ENCODE data around the gene LLGL2. TPM values are rescaled to one million over a fixed set of nuclear protein-coding genes. Genes with fewer than 3 reads are reported as not detected.
"Not testable (repeated sequence)": the region's sequence is repeated elsewhere in the genome, so short reads cannot be mapped to it uniquely, and the experiment has no call there.

The LLGL2 gene, protein sequence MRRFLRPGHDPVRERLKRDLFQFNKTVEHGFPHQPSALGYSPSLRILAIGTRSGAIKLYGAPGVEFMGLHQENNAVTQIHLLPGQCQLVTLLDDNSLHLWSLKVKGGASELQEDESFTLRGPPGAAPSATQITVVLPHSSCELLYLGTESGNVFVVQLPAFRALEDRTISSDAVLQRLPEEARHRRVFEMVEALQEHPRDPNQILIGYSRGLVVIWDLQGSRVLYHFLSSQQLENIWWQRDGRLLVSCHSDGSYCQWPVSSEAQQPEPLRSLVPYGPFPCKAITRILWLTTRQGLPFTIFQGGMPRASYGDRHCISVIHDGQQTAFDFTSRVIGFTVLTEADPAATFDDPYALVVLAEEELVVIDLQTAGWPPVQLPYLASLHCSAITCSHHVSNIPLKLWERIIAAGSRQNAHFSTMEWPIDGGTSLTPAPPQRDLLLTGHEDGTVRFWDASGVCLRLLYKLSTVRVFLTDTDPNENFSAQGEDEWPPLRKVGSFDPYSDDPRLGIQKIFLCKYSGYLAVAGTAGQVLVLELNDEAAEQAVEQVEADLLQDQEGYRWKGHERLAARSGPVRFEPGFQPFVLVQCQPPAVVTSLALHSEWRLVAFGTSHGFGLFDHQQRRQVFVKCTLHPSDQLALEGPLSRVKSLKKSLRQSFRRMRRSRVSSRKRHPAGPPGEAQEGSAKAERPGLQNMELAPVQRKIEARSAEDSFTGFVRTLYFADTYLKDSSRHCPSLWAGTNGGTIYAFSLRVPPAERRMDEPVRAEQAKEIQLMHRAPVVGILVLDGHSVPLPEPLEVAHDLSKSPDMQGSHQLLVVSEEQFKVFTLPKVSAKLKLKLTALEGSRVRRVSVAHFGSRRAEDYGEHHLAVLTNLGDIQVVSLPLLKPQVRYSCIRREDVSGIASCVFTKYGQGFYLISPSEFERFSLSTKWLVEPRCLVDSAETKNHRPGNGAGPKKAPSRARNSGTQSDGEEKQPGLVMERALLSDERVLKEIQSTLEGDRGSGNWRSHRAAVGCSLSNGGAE
- total RNA-seq = 10 to 100 TPM; 12.0 to 12.8 TPM

DNA sequence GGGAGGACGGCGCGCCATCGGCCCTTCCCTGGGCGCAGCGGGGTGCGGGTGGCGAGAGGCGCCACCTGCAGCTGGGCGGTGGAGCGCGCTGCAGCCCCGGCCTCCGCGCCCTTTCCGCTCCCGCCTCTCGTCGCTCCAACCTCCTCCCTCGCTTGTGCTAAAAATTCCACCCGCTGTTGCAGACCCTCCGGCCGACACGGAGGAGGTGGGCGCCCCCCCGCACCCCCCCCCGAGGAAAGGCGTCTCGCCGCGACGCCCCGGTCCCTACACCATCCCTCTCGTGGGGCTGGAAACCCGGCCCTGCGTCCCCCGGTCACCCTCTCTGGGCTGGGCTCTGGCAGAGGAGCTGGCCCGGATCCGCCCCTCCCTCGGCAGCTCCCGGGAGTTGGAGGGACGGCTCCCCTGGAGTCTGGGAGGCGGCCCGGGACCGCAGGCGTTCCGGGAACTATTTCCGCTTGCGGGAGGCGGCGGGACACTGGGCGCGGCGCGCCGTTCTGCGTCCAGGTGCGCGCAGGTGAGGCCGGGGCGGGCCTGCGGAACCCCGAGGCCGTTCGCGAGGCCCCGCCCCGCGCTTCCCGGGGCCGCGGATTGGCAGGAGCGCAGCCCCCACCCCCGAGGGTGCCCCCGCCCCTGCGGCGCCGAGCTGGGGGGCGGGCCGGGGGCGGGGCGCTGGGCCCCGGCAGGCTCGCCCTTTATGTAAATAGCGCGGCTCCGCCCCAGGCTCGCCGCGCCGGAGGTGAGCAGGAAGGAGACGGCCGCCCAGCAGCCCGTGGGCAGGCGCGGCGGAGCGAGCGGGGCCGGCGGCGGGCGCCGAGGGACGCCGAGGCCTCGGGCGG is at the start of gene LLGL2:
Gene LLGL2, plus strand, starts transcription at position 728 of the 836 bp plus-strand sequence. CDS start 17,730 bp downstream, outside the sequence.
- peak; percentile 91 to 94 for ATAC-seq
- Mint-ChIP-seq H3K9me3 (no peaks in the 10 kb centered on the region), H3K27ac (no peak within 1 kb of the TSS), H3K36me3 (no peaks in the 10 kb centered on the region)
- peak; percentile 85 for DNase-seq (ENCODE audit: low spot score in 2 of 2)

DNA sequence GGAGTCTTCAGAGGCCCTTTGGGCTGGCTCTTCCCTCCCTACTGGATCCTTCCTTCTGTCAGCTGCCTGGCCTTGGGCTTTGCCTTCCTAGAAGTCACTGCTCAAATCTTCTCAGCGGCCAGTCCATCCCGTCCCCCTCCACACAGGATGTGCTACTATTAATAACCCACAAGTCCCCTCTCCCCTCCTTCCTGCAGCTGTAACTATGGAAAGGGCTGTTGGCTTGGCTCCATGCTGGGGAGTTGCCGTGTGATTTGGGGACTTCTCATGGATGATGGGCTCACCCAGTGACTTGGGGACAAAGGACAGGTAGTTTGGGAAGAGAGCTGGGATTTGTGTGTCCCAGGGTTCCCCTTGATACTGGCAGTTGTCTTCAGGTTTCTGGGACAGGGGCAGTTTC is 49.6 kb upstream of the LLGL2 start:
- H3K9me3 Mint-ChIP-seq = no peaks in the 10 kb centered on the region
- no peaks in the 10 kb centered on the region for H3K36me3 Mint-ChIP-seq
- DNase-seq (ENCODE audit: low spot score in 2 of 2) = no peak
- ATAC-seq = no peak
- H3K27ac Mint-ChIP-seq = peak overlapping the region in 1 of 2 donors; percentile 53

DNA sequence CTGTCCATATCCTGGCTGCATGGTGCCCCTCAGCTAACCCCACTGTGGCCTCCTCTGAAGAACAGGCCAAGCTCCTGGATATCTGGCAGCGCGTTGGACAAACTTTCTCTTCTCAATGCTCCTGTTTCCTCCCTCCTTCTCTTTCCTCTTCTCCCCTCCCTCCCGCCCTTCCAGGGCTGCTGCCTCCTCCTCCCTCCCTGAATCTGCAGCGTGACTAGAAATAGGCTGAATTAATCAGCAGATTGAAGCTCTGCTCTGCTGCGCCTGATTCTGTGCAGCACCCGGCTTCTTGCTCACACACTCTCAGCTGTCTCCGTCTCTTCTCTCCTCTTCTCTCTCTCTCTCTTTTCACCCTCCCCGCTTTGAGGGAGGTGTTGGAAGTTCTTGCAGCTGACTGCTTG is 49.2 kb upstream of the LLGL2 start:
- ATAC-seq (no peak), DNase-seq (ENCODE audit: low spot score in 2 of 2) (no peak)
- no peaks in the 10 kb centered on the region for H3K9me3 Mint-ChIP-seq
- peak overlapping the region in 1 of 2 donors; percentile 52 for H3K27ac Mint-ChIP-seq
- no peaks in the 10 kb centered on the region for H3K36me3 Mint-ChIP-seq

DNA sequence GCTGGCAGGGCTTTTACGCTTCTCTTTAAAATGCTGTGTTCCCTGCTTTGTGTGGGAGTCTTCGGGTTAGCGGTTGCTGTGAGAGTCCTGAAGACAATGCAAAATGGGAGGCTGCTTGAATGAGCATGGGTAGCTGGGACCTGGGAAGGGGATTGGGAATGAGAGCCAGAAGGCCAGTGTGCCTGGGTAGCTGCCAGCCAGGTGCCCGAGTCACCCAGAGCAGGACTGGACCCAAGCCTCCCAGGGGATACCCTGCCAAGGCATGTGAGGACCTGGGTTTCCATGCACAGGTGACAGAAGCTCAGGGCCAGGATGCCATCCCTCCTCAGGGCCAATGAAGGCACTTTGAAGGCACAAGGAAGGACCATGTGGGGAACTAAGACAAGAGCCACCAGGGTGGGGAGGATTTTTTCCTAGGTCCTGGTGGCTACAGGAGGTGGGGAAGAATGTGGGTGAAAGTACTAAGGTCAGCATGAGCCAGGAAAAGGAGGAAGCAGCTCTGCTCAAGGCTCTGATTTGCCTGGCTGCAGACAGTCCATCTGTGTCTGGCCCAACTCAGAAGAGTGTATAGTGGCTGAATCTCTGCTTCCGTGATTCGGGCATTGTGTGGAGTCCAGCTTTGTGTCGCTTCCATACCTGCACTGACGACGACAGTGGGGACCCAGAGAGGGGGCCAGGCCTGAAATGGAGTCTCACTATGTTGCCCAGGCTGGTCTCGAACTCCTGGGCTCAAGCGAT is 48.6 kb upstream of the LLGL2 start:
- ATAC-seq (no peak), DNase-seq (ENCODE audit: low spot score in 2 of 2) (no peak)
- Mint-ChIP-seq H3K9me3 (no peaks in the 10 kb centered on the region), H3K36me3 (no peaks in the 10 kb centered on the region), H3K27ac (peak overlapping the region in 1 of 2 donors; percentile 52)

DNA sequence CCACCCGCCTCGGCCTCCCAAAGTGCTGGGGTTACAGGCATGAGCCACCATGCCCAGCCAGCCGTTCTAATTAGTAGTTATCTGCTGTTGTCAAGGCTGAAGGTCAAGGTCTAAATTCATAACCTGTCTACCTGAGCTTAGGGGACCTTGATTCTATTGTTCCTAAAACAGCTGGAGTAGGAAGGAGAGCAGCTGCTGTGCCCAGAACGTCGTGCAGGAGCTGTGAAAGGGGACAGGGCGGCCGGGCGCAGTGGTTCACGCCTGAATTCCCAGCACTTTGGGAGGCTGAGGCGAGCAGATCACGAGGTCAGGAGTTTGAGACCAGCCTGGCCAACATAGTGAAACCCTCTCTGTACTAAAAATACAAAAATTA is 48.0 kb upstream of the LLGL2 start:
- H3K9me3 Mint-ChIP-seq; DNase-seq (ENCODE audit: low spot score in 2 of 2); H3K27ac Mint-ChIP-seq; H3K36me3 Mint-ChIP-seq; ATAC-seq: not testable (repeated sequence)

DNA sequence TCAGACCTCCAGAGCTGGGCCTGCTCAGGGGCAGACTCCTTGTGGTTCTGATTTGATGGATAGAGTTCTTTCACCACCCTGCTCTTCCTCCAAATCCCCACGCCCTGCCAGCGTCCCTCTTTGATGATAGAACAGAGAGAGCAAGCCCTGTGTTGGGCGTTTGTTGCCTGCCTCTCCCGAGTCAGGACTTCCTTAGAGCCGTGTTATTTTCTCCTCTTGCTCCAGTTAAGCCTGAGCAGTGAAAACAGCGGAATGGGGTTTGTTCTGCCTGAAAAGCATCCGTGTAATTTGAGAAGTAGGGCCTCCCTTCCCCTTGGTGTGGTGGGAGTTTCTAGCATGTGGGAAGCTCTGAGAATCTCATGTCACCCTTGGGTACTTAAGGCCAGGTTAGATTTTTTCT is 47.0 kb upstream of the LLGL2 start:
- H3K27ac Mint-ChIP-seq = no peak overlapping the region
- no peaks in the 10 kb centered on the region for H3K36me3 Mint-ChIP-seq
- DNase-seq (ENCODE audit: low spot score in 2 of 2) (no peak), ATAC-seq (no peak)
- no peaks in the 10 kb centered on the region for H3K9me3 Mint-ChIP-seq

DNA sequence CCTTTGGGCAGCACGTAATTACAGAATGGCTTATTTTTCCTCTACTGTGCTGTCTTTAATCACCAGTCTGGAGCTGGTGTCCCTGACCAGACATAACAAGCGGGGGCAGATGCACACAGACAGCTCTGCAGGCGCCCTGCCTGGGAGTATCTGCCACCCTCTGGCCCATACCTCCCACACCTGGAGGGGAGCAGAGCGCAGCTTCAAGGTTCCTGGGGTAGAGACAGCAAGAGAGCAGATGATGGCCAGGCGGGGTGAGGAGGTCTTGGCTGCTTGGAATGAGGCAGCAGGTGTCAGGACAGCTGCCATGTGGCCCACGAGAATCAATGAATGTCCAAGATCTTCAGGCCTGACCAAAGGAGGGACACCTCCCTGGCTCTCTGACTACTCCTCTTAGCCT is 45.2 kb upstream of the LLGL2 start:
- Mint-ChIP-seq H3K27ac (peak overlapping the region in 1 of 2 donors; percentile 51), H3K36me3 (no peaks in the 10 kb centered on the region), H3K9me3 (no peaks in the 10 kb centered on the region)
- DNase-seq (ENCODE audit: low spot score in 2 of 2) (no peak), ATAC-seq (no peak)

DNA sequence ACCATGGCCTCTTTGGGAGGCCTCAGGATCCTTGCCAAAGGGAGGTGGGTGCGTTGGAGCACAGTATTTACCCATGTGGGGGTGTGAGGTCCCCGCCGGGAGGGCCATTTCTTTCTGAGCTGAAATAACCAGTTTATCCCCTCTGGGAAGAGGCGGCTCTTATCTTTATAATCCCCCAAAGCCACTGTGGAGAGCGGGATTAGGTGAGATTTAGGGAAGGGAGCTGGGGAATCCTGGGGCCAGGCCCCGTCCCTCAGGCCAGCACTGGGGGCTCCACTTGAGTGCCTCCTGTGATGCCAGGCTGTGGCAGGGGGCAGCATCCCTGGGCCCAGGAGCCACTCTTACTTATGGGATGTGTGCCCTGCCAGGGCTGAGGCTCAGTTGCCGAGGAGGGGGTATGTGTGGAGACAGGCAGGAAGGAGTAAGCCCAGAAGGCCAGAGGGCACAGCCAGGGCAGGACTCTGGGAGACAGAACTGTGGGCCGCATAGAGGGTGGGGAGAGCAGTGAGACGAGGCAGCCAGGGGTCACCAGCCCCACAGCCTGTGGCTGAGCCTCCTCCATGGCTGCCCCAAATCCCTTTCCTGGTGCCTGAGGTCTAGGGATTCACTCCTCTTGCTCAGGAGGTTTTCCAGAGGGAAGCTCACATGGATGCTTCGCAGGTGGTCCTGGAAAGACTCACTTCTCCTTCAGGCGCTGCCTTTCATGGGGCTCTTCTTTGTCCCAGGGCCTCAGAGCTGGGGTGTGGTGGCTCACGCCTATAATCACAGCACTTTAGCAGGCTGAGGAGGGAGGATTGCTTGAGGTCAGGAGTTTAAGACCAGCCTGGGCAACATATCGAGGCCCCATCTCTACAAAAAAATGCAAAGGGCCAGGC is 44.1 kb upstream of the LLGL2 start:
- ATAC-seq (no peak), DNase-seq (ENCODE audit: low spot score in 2 of 2) (no peak)
- no peaks in the 10 kb centered on the region for H3K9me3 Mint-ChIP-seq
- peak overlapping the region; percentile 15 to 29 for H3K27ac Mint-ChIP-seq
- H3K36me3 Mint-ChIP-seq = no peaks in the 10 kb centered on the region

DNA sequence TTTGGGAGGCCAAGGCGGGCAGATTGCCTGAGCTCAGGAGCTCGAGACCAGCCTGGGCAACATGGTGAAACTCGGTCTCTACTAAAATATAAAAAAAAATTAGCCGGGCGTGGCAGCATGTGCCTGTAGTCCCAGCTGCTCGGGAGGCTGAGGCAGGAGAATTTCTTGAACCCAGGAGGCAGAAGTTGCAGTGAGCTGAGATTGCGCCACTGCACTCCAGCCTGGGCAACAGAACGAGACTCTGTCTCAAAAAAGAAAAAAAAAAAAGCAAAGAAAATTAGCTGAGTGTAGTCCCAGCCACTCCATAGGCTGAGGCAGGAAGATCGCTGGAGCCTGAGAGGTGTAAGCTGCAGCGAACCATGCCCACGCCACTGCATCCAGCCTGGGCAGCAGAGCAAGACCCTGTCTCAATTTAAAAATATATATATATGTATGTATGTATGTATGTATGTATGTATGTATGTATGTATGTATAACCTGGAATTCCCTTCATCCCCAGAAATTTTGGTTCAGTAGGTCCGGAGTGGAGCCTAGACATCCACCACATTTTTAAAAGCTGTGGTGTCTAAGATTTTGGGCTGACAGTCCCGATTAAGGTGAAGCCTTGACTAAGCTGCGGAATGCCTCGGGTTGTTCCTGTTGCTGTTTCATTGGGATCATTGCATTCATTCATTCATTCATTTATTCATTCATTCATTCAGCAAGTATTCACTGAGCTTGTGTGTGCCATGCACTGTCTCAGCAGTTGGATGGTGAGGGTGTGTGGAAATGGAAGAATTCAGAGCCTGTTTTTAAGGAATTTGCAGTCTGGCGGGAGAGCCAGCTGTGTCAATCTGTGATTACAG is 43.2 kb upstream of the LLGL2 start:
- DNase-seq (ENCODE audit: low spot score in 2 of 2) = no peak
- no peak overlapping the region for H3K27ac Mint-ChIP-seq
- H3K36me3 Mint-ChIP-seq = peaks cover 0 to 2% of the 10 kb centered on the region in 2 donors
- no peak for ATAC-seq
- no peaks in the 10 kb centered on the region for H3K9me3 Mint-ChIP-seq

DNA sequence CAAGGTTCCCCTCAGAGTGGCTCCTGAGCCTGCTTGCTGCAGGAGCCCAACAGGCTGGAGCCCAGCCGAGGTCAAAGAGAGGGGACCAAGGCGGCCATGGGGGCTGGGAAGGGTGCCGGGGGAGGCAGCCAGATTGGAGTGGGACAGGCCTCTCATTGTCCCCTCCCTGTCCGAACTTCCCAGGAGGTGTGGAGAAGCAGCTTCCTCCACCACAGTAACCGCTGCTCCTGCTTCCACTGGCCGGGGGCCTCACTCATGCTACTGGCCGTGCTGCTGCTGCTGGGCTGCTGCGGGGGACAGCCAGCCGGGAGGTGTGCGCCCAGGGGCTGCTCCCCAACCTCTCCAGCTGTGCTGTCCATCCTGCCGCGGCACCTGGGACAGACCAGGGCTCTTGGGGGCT is 39.8 kb upstream of the LLGL2 start:
- ATAC-seq (no peak), DNase-seq (ENCODE audit: low spot score in 2 of 2) (no peak)
- H3K27ac Mint-ChIP-seq = peak overlapping the region in 1 of 2 donors; percentile 93
- H3K36me3 Mint-ChIP-seq = peaks cover 0 to 7% of the 10 kb centered on the region in 2 donors
- H3K9me3 Mint-ChIP-seq = no peaks in the 10 kb centered on the region

DNA sequence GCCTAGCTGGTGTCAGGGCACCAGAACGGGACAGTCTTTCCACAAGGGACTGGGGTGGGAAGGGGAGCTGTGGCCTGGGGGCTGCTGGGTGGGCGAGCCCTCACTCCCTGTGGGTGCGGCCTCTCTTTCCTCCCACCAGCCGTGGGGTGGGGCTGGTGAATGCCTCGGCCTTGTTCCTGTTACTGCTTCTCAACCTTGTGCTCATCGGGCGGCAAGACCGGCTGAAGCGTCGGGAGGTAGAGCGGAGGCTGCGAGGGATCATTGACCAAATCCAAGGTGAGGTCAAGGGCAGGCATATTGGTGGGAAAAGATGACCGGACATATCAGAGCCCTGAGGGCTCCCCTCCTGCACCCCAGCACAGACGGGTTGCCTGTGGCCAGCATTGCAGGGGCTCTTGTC is 39.3 kb upstream of the LLGL2 start:
- Mint-ChIP-seq H3K27ac (peak overlapping the region; percentile 73 to 93), H3K36me3 (peaks cover 0 to 7% of the 10 kb centered on the region in 2 donors), H3K9me3 (no peaks in the 10 kb centered on the region)
- ATAC-seq (no peak), DNase-seq (ENCODE audit: low spot score in 2 of 2) (no peak)

DNA sequence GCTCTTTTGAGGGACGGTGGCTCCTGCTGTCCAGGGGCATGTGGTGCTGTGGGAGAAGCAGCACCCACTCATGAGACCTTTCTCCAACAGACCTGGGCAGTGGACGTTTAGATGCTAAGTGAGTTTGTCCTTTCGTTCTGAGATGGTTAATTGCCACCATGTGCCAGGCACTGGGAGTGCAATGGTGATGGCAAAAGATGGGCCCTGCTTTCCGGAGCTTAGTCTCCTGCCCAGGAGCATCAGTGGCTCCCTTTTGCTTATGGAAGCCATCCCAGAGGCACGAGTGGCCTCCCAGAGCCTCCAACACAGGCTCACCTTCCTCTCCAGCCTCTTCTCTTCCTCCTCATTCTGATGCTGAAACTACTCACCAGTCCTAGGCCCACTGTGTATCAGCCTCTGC is 38.5 kb upstream of the LLGL2 start:
- H3K27ac Mint-ChIP-seq = peak overlapping the region; percentile 93 to 97
- ATAC-seq (no peak), DNase-seq (ENCODE audit: low spot score in 2 of 2) (no peak)
- no peaks in the 10 kb centered on the region for H3K9me3 Mint-ChIP-seq
- H3K36me3 Mint-ChIP-seq = peaks cover 0 to 7% of the 10 kb centered on the region in 2 donors

DNA sequence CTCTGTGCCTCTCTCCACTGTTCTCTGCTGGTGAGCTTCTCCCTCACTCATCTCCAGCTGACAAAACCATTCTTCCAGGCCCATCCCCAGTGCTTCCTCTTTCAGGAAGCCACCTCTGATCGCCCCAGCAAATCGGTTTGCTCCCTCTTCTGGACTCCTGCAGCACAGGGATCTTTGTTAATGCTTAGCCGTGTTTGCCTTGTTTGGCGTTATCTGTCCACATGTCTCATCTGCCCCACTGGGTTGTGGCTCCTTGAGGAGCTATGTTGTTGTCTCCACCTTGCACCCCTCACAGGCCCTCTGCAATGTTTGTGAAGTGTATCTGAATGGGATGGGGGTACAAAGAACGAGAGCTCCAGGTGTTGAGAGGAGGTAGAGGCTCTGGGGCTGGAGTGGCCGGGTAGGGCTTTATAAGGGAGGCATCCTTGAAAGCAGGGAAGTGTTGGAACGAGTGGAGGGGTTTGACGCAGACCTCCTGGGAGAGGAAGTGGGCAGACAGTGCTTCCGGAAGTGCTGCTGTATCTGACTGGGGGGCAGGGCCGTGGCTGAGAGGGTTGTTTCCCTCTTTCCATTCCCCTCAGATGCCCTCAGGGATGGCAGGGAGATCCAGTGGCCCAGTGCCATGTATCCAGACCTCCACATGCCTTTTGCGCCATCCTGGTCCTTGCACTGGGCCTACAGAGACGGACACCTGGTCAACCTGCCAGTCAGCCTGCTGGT is 38.0 kb upstream of the LLGL2 start:
- Mint-ChIP-seq H3K36me3 (peaks cover 0 to 7% of the 10 kb centered on the region in 2 donors), H3K9me3 (no peaks in the 10 kb centered on the region), H3K27ac (peak overlapping the region; percentile 93 to 97)
- peak in 1 of 2 donors; percentile 30 for DNase-seq (ENCODE audit: low spot score in 2 of 2)
- peak; percentile 54 to 77 for ATAC-seq

All from activated naive CD4-positive, alpha-beta T cell treated with anti-CD3 and anti-CD28 coated beads, Interleukin-2, amount 50 U/mL, for 72 hours (primary cell).